GM12878 (cell line): ENCODE results near the gene NPLOC4. TPM values are rescaled to one million over a fixed set of nuclear protein-coding genes. Genes with fewer than 3 reads are reported as not detected.

Experiments
- ATAC-seq: fragments of 200-7000 bp; cut with Tn5 transposase; 3 replicates; pipeline ENCODE4 v1.9.1; 2020; ENCODE audit warnings: mild to moderate bottlenecking, moderate library complexity
- BruUV-seq: library from RNA; stranded (reverse); fragments of 400-500 nt; replicated peaks from 2 replicates; lab custom pipeline; 2021; lab: Mats Ljungman, UMichigan
- CTCF ChIA-PET: fragments of 300-600 bp; sonication (Branson Sonifier 250); formaldehyde crosslinking; extraction: SDS; loops from one replicate; lab custom pipeline; 2021; ENCODE audit warnings: inconsistent platforms; lab: Yijun Ruan, JAX
- POLR2A ChIA-PET: fragments of 350-600 bp; formaldehyde crosslinking; extraction: SDS; loops from one replicate; lab custom pipeline; 2021; ENCODE audit warnings: inconsistent platforms; lab: Charles Lee
- RAD21 ChIA-PET: fragments of 300-600 bp; sonication (Branson Sonifier 250); formaldehyde crosslinking; loops from one replicate; lab custom pipeline; 2023; ENCODE audit warnings: antibody characterized with exemption; ENCODE audit not compliant: unreplicated experiment; lab: Charles Lee
- SMC1A ChIA-PET: fragments of 300-600 bp; sonication (Branson Sonifier 250); formaldehyde crosslinking; loops from one replicate; lab custom pipeline; 2023; ENCODE audit not compliant: unreplicated experiment, uncharacterized antibody; lab: Charles Lee
- DNase-seq: peaks from one replicate; pipeline ENCODE4 v3.0.0-alpha.2; 2011; ENCODE audit warnings: low read depth, low spot score
- FAIRE-seq: peaks from 3 replicates; lab custom pipeline; 2011; peaks lifted over from hg19 to GRCh38; lab: Jason Lieb, UNC
- H2AFZ ChIP-seq: 2 replicates; pipeline ENCODE4 v1.6.0; 2011; ENCODE audit warnings: low read depth, low read length, control low read depth; ENCODE audit not compliant: control insufficient read depth
- H3K27ac ChIP-seq: 2 replicates; pipeline ENCODE4 v1.5.1; 2011; ENCODE audit warnings: control low read depth; ENCODE audit not compliant: control insufficient read depth, insufficient read depth
- H3K27me3 ChIP-seq, 2 experiments: replicated peaks in 1 of 2; 2 replicates each; pipeline versions ENCODE4 v1.6.0 to v1.6.1; 2011; ENCODE audit warnings: low read length in 1 of 2; ENCODE audit not compliant: control insufficient read depth in 2 of 2, insufficient read depth in 2 of 2
- H3K36me3 ChIP-seq, 2 experiments: 2 replicates each; pipeline ENCODE4 v1.5.1; 2011; ENCODE audit warnings: low read length in 1 of 2; ENCODE audit not compliant: control insufficient read depth in 2 of 2, insufficient read depth in 2 of 2
- H3K4me1 ChIP-seq: 2 replicates; pipeline ENCODE4 v1.6.1; 2011; ENCODE audit warnings: mild to moderate bottlenecking, low read length, moderate library complexity, mixed read lengths; ENCODE audit not compliant: control insufficient read depth, insufficient read depth
- H3K4me2 ChIP-seq: 2 replicates; pipeline ENCODE4 v1.6.0; 2011; ENCODE audit warnings: control low read depth; ENCODE audit not compliant: control insufficient read depth, insufficient read depth
- H3K4me3 ChIP-seq: fragments of 200-600 bp; sonication (generic); 2 replicates; pipeline ENCODE4 v1.5.1; 2016
- H3K79me2 ChIP-seq: 2 replicates; pipeline ENCODE4 v1.6.0; 2011; ENCODE audit warnings: low read length; ENCODE audit not compliant: control insufficient read depth, insufficient read depth
- H3K9ac ChIP-seq: 2 replicates; pipeline ENCODE4 v1.8.0; 2011; ENCODE audit warnings: low read length, control low read depth, mixed read lengths; ENCODE audit not compliant: control insufficient read depth, insufficient read depth
- H3K9me3 ChIP-seq: replicated peaks from 3 replicates; pipeline ENCODE4 v1.5.1; 2011; ENCODE audit warnings: mild to moderate bottlenecking, low read length; ENCODE audit not compliant: control insufficient read depth, insufficient read depth
- H4K20me1 ChIP-seq: 2 replicates; pipeline ENCODE4 v1.6.0; 2011; ENCODE audit not compliant: control insufficient read depth, insufficient read depth
- CEBPZ ChIP-seq: fragments of 150-350 bp; IDR thresholded peaks from 2 replicates; pipeline ENCODE4 v1.6.1; 2016; ENCODE audit warnings: low read depth, low read length
- E4F1 ChIP-seq: fragments of 450-650 bp; IDR thresholded peaks from 2 replicates; pipeline ENCODE4 v1.6.1; 2018; ENCODE audit warnings: borderline replicate concordance, mild to moderate bottlenecking; ENCODE audit not compliant: partially characterized antibody
- HDAC2 ChIP-seq: fragments of 200-600 bp; sonication (generic); IDR thresholded peaks from 2 replicates; pipeline ENCODE4 v1.6.1; 2017
- JUNB ChIP-seq: IDR thresholded peaks from 2 replicates; pipeline ENCODE4 v1.6.1; 2016; ENCODE audit warnings: antibody characterized with exemption, mild to moderate bottlenecking
- USF2 ChIP-seq: IDR thresholded peaks from 2 replicates; pipeline ENCODE4 v1.6.1; 2011; ENCODE audit warnings: low read depth, low read length, improper control_type of control experiment, borderline replicate concordance
- ZNF274 ChIP-seq: IDR thresholded peaks from one replicate; pipeline ENCODE4 v1.8.0; 2011; ENCODE audit not compliant: insufficient read length, insufficient read depth
- WGBS: methylation state at CpG from one replicate; pipeline ENCODE4 v1.1.6; 2016; ENCODE audit warnings: low lambda C conversion rate; ENCODE audit not compliant: insufficient replicate concordance, insufficient coverage; ENCODE audit errors: missing lambda C conversion rate; 5-methylcytosine and 5-hydroxymethylcytosine counted together
- in situ Hi-C: fragments of 300-500 bp; cut with MboI; formaldehyde crosslinking; loops from 9 replicates; pipeline ENCODE4 v1.14.3; 2018; ENCODE audit warnings: mixed read lengths
- intact Hi-C: fragments of 100-400 bp; cut with micrococcal nuclease; formaldehyde crosslinking; loops from one replicate; pipeline ENCODE4 v1.14.2; 2022; ENCODE audit not compliant: unreplicated experiment
- polyA plus RNA-seq, 11 experiments: library from polyadenylated mRNA; depleted of rRNA in 4 of 11; unstranded in 6 of 11; stranded (reverse) in 5 of 11; fragments of >200 nt; fragmentation: Nextera tagmentation in 4 of 11; fragmentation: Illumina TruSeq in 1 of 11; extraction: Ambion mirVana in 4 of 11; extraction: Trizol in 1 of 11; gene quantifications; 1 replicate in 1 of 11; 2 replicates in 10 of 11; pipeline versions ENCODE4 v1.2.1 to v1.2.3, GENCODE V29; 2011 to 2016; ENCODE audit warnings: inconsistent platforms in 2 of 11, missing spikeins in 2 of 11, low read depth in 1 of 11
- total RNA-seq, 4 experiments: library from RNA; depleted of rRNA in 3 of 4; stranded (reverse); fragments of >200 nt in 3 of 4; fragmentation: Illumina TruSeq in 1 of 4; extraction: Trizol in 1 of 4; gene quantifications; 2 replicates each; pipeline versions ENCODE4 v1.2.1 to v1.2.3, GENCODE V29; 2013 to 2021
- TF ChIP-seq, protein P1 (sequence below), 3 experiments: IDR thresholded peaks in 2 of 3; conservative IDR thresholded peaks in 1 of 3; 2 replicates each; pipeline ENCODE4 v1.5.1; 2011; ENCODE audit warnings: low read depth in 3 of 3, low read length in 3 of 3, mild to moderate bottlenecking in 3 of 3, control low read depth in 2 of 3, moderate library complexity in 2 of 3, inconsistent platforms in 1 of 3, mixed read lengths in 1 of 3; ENCODE audit not compliant: control insufficient read depth in 2 of 3, insufficient read depth in 1 of 3; ENCODE audit errors: extremely low read depth in 1 of 3

NPLOC4 gene
- total and polyA plus RNA-seq, 10 of the 15 experiments (the other 5 are each of a cell fraction or from before 2014, with no cell fraction given), result 1.5 to 83.7 (median 45.8) TPM

DNA sequence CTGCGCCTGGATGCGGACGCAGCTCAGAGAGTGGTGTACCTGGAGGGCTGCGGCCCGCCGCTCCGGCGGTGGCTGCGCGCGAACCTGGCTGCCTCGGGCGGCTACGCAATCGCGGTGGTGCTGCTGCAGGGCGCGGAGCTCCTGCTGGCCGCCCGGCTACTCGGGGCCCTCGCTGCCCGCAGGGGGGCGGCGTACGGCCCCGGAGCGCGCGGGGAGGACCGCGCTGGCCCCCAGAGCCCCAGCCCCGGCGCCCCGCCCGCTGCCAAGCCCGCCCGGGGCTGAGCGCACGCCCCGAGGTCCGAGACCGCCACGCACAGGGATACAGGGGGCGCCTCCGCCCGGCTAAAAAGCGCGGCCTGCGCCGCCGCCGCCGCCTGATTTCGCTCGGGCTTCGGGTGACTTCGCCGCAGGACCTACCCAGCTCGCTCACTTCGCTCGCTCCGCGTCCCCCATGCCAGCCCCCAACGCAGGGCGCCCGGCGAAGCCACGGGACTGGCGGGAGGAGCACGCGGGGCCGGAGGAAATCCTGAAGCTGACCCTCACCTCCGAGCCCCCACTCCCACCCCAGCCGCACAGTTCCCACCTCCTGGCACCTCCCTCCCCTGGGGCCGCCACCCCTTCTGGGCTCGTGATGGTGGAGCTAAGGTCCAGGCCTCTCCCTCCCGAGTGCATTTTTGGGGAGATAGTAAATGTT lies 11.2 kb upstream of the NPLOC4 start (continued):
- TF ChIP-seq CEBPZ, result no peak

- Histone ChIP-seq H3K27me3 (no peaks in the 10 kb centered on the region; a peak in 2 of 4 replicates), H3K27ac (no peak overlapping the region), H3K4me3 (no peak overlapping the region), H3K9me3 (peaks cover 6% of the 10 kb centered on the region; the same call in 2 of the 3 replicates), H3K9ac (no peak overlapping the region), H3K4me2 (no peak overlapping the region), H3K36me3 (no peaks in the 10 kb centered on the region), H3K4me1 (no peaks in the 10 kb centered on the region), H3K79me2 (no peaks in the 10 kb centered on the region), H2AFZ (no peak overlapping the region), H4K20me1 (no peaks in the 10 kb centered on the region)
- ChIA-PET CTCF (no interaction called here), POLR2A (no interaction called here), SMC1A (no interaction called here), RAD21 (no interaction called here)
- WGBS, result 82% methylated on average over 21 of the region's 21 CpGs
- no TSS peak for BruUV-seq
- in situ Hi-C loops (no loop called here), intact Hi-C loops (no loop called here)
- no peak for FAIRE-seq
- ATAC-seq, result no peak
- TF ChIP-seq JUNB, result no peak
- TF ChIP-seq E4F1, result no peak
- TF ChIP-seq ZNF274, result no peak
- TF ChIP-seq USF2, result no peak
- TF ChIP-seq, protein P1, sequence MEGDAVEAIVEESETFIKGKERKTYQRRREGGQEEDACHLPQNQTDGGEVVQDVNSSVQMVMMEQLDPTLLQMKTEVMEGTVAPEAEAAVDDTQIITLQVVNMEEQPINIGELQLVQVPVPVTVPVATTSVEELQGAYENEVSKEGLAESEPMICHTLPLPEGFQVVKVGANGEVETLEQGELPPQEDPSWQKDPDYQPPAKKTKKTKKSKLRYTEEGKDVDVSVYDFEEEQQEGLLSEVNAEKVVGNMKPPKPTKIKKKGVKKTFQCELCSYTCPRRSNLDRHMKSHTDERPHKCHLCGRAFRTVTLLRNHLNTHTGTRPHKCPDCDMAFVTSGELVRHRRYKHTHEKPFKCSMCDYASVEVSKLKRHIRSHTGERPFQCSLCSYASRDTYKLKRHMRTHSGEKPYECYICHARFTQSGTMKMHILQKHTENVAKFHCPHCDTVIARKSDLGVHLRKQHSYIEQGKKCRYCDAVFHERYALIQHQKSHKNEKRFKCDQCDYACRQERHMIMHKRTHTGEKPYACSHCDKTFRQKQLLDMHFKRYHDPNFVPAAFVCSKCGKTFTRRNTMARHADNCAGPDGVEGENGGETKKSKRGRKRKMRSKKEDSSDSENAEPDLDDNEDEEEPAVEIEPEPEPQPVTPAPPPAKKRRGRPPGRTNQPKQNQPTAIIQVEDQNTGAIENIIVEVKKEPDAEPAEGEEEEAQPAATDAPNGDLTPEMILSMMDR (IDR thresholded peaks at IDR 0.05 in 2 of 3, conservative IDR thresholded peaks at IDR 0.05 in 1 of 3; ENCODE audit: control insufficient read depth in 2 of 3, extremely low read depth in 1 of 3, insufficient read depth in 1 of 3, low read depth in 3 of 3, low read length in 3 of 3), result no peak
- TF ChIP-seq HDAC2, result no peak
- DNase-seq, result no peak
Measured at GRCh38 chr17:81647640-81648012, 10.7 kb upstream of the NPLOC4 start.
